Brain microvascular endothelial cell (primary cell): ENCODE data around the gene TEFM.

Experiments
- DNase-seq: peaks from one replicate; pipeline ENCODE4 v3.0.0-alpha.2; 2020
- H3K27ac ChIP-seq: fragments of 250-450 bp; sonication (Bioruptor Pico); 2 replicates; pipeline ENCODE4 v1.5.1; 2020; ENCODE audit warnings: mild to moderate bottlenecking, moderate library complexity
- H3K27me3 ChIP-seq: fragments of 250-450 bp; sonication (Bioruptor Pico); replicated peaks from 2 replicates; pipeline ENCODE4 v1.5.1; 2020; ENCODE audit warnings: mild to moderate bottlenecking
- H3K36me3 ChIP-seq: fragments of 250-450 bp; sonication (Bioruptor Pico); replicated peaks from 2 replicates; pipeline ENCODE4 v1.5.1; 2020; ENCODE audit warnings: mild to moderate bottlenecking
- H3K4me3 ChIP-seq: 2 replicates; pipeline ENCODE4 v1.5.1; 2011; ENCODE audit warnings: low read depth, mild to moderate bottlenecking, control low read depth, low read length, moderate library complexity
- CTCF ChIP-seq: IDR thresholded peaks from 2 replicates; pipeline ENCODE4 v1.5.1; 2011; ENCODE audit warnings: low read depth, mild to moderate bottlenecking, moderate library complexity, low read length, control low read depth, inconsistent platforms; ENCODE audit errors: missing control alignments
- in situ Hi-C: cut with HindIII; loops from 2 replicates; pipeline ENCODE4 v1.10.0; 2017; ENCODE audit warnings: low sequenced_read_pairs, low pct_ligation_motif_present

Gene TEFM

GRCh38 chr17:30886187-30886586, 19.9 kb downstream of the TEFM start:
- no peak overlapping the region for H3K4me3 ChIP-seq
- in situ Hi-C loops: no loop called here

GRCh38 chr17:30869005-30869404, 37.0 kb downstream of the TEFM start:
- DNase-seq: no peak

More at GRCh38 chr17:30886187-30886586, 19.9 kb downstream of the TEFM start:
- Histone ChIP-seq H3K27me3 (no peaks in the 10 kb centered on the region), H3K27ac (no peak overlapping the region), H3K36me3 (no peaks in the 10 kb centered on the region)
- no peak for TF ChIP-seq CTCF
- no peak for DNase-seq

GRCh38 chr17:30864636-30865035, 41.4 kb downstream of the TEFM start:
- in situ Hi-C loops: no loop called here
- no peak overlapping the region for H3K27ac ChIP-seq
- no peak overlapping the region for H3K4me3 ChIP-seq
- no peaks in the 10 kb centered on the region for H3K27me3 ChIP-seq
- TF ChIP-seq CTCF: no peak
- H3K36me3 ChIP-seq: no peaks in the 10 kb centered on the region
- no peak for DNase-seq

More at GRCh38 chr17:30869005-30869404, 37.0 kb downstream of the TEFM start:
- H3K36me3 ChIP-seq: no peaks in the 10 kb centered on the region
- in situ Hi-C loops: no loop called here
- H3K27ac ChIP-seq: no peak overlapping the region
- no peak for TF ChIP-seq CTCF
- H3K4me3 ChIP-seq: no peak overlapping the region
- H3K27me3 ChIP-seq: no peaks in the 10 kb centered on the region

- H3K27ac ChIP-seq: no peak overlapping the region
- H3K36me3 ChIP-seq: no peaks in the 10 kb centered on the region
- no peaks in the 10 kb centered on the region for H3K27me3 ChIP-seq
- no peak for DNase-seq
- no peak overlapping the region for H3K4me3 ChIP-seq
- in situ Hi-C loops: no loop called here
- no peak for TF ChIP-seq CTCF
Observed at GRCh38 chr17:30858556-30859250, 47.3 kb downstream of the TEFM start.

- Histone ChIP-seq H3K4me3 (no peak overlapping the region), H3K36me3 (peaks cover 2% of the 10 kb centered on the region), H3K27me3 (no peaks in the 10 kb centered on the region), H3K27ac (no peak overlapping the region)
- TF ChIP-seq CTCF: no peak
- in situ Hi-C loops: no loop called here
- DNase-seq: no peak
Observed at GRCh38 chr17:30854146-30854545, 51.9 kb downstream of the TEFM start.
